ENCODE measurements around the gene DAAM2.

DNA sequence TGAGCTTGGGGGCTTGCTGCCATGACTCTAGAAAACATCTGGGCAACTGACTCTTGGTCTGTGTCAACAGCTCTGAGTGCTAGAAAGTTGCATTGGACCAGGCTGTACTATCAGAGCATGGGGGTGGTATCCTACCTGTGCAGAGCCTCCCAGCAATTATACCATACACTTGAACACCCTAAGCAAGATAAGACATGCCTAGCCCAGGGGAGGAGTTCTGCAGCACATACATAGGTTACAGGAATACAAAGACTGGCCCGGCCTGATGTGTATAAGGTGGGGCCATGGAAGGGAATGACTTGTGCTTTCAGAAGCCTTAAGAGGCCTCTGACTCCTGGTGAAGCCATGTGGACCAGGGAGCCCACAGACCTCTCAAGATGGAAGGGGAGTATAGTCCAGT lies 153.4 kb downstream of the DAAM2 start:
- TF ChIP-seq, protein P1, sequence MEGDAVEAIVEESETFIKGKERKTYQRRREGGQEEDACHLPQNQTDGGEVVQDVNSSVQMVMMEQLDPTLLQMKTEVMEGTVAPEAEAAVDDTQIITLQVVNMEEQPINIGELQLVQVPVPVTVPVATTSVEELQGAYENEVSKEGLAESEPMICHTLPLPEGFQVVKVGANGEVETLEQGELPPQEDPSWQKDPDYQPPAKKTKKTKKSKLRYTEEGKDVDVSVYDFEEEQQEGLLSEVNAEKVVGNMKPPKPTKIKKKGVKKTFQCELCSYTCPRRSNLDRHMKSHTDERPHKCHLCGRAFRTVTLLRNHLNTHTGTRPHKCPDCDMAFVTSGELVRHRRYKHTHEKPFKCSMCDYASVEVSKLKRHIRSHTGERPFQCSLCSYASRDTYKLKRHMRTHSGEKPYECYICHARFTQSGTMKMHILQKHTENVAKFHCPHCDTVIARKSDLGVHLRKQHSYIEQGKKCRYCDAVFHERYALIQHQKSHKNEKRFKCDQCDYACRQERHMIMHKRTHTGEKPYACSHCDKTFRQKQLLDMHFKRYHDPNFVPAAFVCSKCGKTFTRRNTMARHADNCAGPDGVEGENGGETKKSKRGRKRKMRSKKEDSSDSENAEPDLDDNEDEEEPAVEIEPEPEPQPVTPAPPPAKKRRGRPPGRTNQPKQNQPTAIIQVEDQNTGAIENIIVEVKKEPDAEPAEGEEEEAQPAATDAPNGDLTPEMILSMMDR (IDR thresholded peaks at IDR 0.05), result no peak
- TF ChIP-seq POLR2A (IDR thresholded peaks at IDR 0.05), result no peak
